HepG2 (cell line): ENCODE results near the gene C2orf81. TPM values are rescaled to one million over a fixed set of nuclear protein-coding genes. Genes with fewer than 3 reads are reported as not detected.

Experiments used
- CBX5 ChIP-seq: sonication (generic); formaldehyde crosslinking; IDR thresholded peaks from 2 replicates; pipeline ENCODE4 v1.4.0; 2020; ENCODE audit warnings: missing genetic modification reagents, borderline replicate concordance
- CEBPZ ChIP-seq: IDR thresholded peaks from 2 replicates; pipeline ENCODE4 v1.6.1; 2012; ENCODE audit warnings: low read length, improper control_type of control experiment
- FOXO4 ChIP-seq: sonication (generic); formaldehyde crosslinking; conservative IDR thresholded peaks from 2 replicates; pipeline ENCODE4 v1.8.1; 2023; ENCODE audit warnings: missing genetic modification reagents
- HOXA3 ChIP-seq: sonication (generic); formaldehyde crosslinking; IDR thresholded peaks from 2 replicates; pipeline ENCODE4 v1.5.0; 2020; ENCODE audit warnings: missing genetic modification reagents
- MTF2 ChIP-seq: sonication (generic); formaldehyde crosslinking; IDR thresholded peaks from 2 replicates; pipeline ENCODE4 v1.5.0; 2020; ENCODE audit warnings: missing genetic modification reagents, borderline replicate concordance
- RARA ChIP-seq: IDR thresholded peaks from 2 replicates; pipeline ENCODE4 v1.6.1; 2016; ENCODE audit warnings: missing genetic modification reagents, missing compliant biosample characterization
- SP4 ChIP-seq: sonication (generic); formaldehyde crosslinking; IDR thresholded peaks from 2 replicates; pipeline ENCODE4 v1.8.1; 2023; ENCODE audit warnings: mild to moderate bottlenecking, missing genetic modification reagents
- SPEN ChIP-seq: sonication (generic); formaldehyde crosslinking; IDR thresholded peaks from 2 replicates; pipeline ENCODE4 v1.5.1; 2020; ENCODE audit warnings: low read depth, mild to moderate bottlenecking, missing genetic modification reagents
- THAP7 ChIP-seq: sonication (generic); formaldehyde crosslinking; IDR thresholded peaks from 2 replicates; pipeline ENCODE4 v1.8.1; 2023; ENCODE audit warnings: mild to moderate bottlenecking, missing genetic modification reagents
- ZIK1 ChIP-seq: sonication (generic); formaldehyde crosslinking; IDR thresholded peaks from 2 replicates; pipeline ENCODE4 v1.5.0; 2020; ENCODE audit warnings: mild to moderate bottlenecking, low read depth, missing genetic modification reagents, borderline replicate concordance
- ZMYM3 ChIP-seq: sonication (generic); formaldehyde crosslinking; IDR thresholded peaks from 2 replicates; pipeline ENCODE4 v1.5.1; 2020; ENCODE audit warnings: mild to moderate bottlenecking, missing genetic modification reagents
- ZNF205 ChIP-seq: IDR thresholded peaks from 2 replicates; pipeline ENCODE4 v1.6.1; 2018; ENCODE audit warnings: missing biosample characterization, missing genetic modification reagents
- ZNF607 ChIP-seq: sonication (generic); formaldehyde crosslinking; IDR thresholded peaks from 2 replicates; pipeline ENCODE4 v1.5.1; 2020; ENCODE audit warnings: missing genetic modification reagents, mild to moderate bottlenecking, borderline replicate concordance
- polyA plus RNA-seq, 8 experiments: library from polyadenylated mRNA; depleted of rRNA in 3 of 8; stranded (reverse) in 7 of 8; unstranded in 1 of 8; fragments of >200 nt; fragmentation: Illumina TruSeq in 4 of 8; extraction: Trizol in 4 of 8; gene quantifications; 2 replicates each; pipeline versions ENCODE4 v1.2.1 to v1.2.3, GENCODE V29; 2011 to 2016; ENCODE audit warnings: low read depth in 4 of 8, missing spikeins in 1 of 8, mixed read lengths in 1 of 8; ENCODE audit not compliant: insufficient read depth in 1 of 8
- total RNA-seq, 5 experiments: library from RNA; depleted of rRNA; stranded (reverse); fragments of >200 nt; fragmentation: Illumina TruSeq; extraction: Trizol; gene quantifications; 2 replicates each; pipeline ENCODE4 v1.2.3, GENCODE V29; 2016; ENCODE audit warnings: low read depth in 1 of 5
- TF ChIP-seq, protein P1 (sequence below): sonication (generic); formaldehyde crosslinking; IDR thresholded peaks from 2 replicates; pipeline ENCODE4 v1.8.1; 2023; ENCODE audit warnings: mild to moderate bottlenecking, inconsistent platforms, moderate library complexity, missing genetic modification reagents, borderline replicate concordance
- TF ChIP-seq, protein P2 (sequence below): fragments of 450-650 bp; IDR thresholded peaks from 2 replicates; pipeline ENCODE4 v1.6.1; 2016
- TF ChIP-seq, protein P3 (sequence below): fragments of 450-650 bp; IDR thresholded peaks from 2 replicates; pipeline ENCODE4 v1.6.1; 2017; ENCODE audit warnings: mild to moderate bottlenecking

C2orf81 gene
- total and polyA plus RNA-seq, 2 of the 13 experiments (the other 11 are each of a cell fraction or from before 2014, with no cell fraction given), result 0.15 to 0.17 TPM

DNA sequence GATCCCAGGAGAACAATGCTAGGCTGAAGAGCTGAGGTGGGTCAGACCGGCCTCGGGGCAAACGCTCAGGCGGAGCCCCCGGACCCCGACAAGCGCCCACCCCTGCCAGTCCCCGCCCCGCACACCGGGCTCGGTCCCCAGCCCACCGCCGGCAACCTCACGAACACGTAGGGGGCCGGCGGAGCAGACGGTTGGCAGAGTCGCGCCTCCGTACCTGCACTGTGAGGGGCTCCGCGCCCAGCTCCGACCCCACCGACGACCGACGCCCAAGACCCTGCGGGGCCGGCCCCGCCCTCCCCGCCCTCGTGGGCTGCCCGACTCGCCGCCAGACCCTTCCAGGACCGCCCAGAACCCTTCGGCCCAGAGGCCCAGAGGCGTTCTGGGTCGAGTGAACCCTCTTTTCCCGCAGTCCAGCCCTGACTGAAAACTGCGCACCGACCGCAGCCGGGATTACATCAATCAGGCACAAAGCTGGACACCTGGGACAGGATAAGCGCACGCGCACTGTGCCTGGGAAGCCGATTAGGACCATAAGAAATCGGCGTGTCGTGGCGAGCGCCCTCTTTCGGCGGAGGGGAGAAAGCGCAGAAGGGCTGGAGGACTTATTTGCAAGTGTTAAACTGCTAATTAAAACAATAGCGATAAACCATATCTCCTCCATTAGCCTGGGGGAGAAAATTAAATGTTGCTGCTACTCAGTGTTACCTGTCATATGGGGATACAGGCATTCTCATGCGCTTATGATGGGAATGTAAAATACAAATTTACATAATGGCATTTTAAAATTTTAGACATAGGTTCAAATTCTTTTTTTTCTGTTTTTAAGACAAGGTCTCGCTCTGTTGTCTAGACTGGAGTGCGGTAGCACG is 29.6 kb downstream of the C2orf81 start (continued):
- TF ChIP-seq, protein P1, sequence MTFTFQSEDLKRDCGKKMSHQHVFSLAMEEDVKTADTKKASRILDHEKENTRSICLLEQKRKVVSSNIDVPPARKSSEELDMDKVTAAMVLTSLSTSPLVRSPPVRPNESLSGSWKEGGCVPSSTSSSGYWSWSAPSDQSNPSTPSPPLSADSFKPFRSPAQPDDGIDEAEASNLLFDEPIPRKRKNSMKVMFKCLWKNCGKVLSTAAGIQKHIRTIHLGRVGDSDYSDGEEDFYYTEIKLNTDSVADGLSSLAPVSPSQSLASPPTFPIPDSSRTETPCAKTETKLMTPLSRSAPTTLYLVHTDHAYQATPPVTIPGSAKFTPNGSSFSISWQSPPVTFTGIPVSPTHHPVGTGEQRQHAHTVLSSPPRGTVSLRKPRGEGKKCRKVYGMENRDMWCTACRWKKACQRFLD (CRISPR knock-in tag), result no peak
- 0 out of 2 replicates have a peak, but pooled peaks have one; percentile 62 for TF ChIP-seq ZNF205
- TF ChIP-seq SPEN (CRISPR knock-in tag), result peak; percentile 82
- TF ChIP-seq, protein P2, sequence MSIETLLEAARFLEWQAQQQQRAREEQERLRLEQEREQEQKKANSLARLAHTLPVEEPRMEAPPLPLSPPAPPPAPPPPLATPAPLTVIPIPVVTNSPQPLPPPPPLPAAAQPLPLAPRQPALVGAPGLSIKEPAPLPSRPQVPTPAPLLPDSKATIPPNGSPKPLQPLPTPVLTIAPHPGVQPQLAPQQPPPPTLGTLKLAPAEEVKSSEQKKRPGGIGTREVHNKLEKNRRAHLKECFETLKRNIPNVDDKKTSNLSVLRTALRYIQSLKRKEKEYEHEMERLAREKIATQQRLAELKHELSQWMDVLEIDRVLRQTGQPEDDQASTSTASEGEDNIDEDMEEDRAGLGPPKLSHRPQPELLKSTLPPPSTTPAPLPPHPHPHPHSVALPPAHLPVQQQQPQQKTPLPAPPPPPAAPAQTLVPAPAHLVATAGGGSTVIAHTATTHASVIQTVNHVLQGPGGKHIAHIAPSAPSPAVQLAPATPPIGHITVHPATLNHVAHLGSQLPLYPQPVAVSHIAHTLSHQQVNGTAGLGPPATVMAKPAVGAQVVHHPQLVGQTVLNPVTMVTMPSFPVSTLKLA, result peak; percentile 11; the same call in 1 of the 2 replicates
- no peak for TF ChIP-seq RARA (CRISPR knock-in tag)
- no peak for TF ChIP-seq THAP7
- TF ChIP-seq SP4 (CRISPR knock-in tag), result peak; percentile 38
- TF ChIP-seq HOXA3 (CRISPR knock-in tag), result peak; percentile 62; the same call in 1 of the 2 replicates
- no peak for TF ChIP-seq MTF2 (CRISPR knock-in tag)
- 0 out of 2 replicates have a peak, but pooled peaks have one; percentile 77 for TF ChIP-seq ZIK1 (CRISPR knock-in tag)
- TF ChIP-seq FOXO4 (CRISPR knock-in tag), result no peak
- no peak for TF ChIP-seq ZMYM3 (CRISPR knock-in tag)
- peak; percentile 19; the same call in 1 of the 2 replicates for TF ChIP-seq CBX5 (CRISPR knock-in tag)
- TF ChIP-seq ZNF607 (CRISPR knock-in tag), result no peak
- no peak for TF ChIP-seq CEBPZ
- TF ChIP-seq, protein P3, sequence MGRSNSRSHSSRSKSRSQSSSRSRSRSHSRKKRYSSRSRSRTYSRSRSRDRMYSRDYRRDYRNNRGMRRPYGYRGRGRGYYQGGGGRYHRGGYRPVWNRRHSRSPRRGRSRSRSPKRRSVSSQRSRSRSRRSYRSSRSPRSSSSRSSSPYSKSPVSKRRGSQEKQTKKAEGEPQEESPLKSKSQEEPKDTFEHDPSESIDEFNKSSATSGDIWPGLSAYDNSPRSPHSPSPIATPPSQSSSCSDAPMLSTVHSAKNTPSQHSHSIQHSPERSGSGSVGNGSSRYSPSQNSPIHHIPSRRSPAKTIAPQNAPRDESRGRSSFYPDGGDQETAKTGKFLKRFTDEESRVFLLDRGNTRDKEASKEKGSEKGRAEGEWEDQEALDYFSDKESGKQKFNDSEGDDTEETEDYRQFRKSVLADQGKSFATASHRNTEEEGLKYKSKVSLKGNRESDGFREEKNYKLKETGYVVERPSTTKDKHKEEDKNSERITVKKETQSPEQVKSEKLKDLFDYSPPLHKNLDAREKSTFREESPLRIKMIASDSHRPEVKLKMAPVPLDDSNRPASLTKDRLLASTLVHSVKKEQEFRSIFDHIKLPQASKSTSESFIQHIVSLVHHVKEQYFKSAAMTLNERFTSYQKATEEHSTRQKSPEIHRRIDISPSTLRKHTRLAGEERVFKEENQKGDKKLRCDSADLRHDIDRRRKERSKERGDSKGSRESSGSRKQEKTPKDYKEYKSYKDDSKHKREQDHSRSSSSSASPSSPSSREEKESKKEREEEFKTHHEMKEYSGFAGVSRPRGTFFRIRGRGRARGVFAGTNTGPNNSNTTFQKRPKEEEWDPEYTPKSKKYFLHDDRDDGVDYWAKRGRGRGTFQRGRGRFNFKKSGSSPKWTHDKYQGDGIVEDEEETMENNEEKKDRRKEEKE, result no peak
